Stimulated activated memory B cell treated with anti-CD40 and anti-IgM and Interleukin-4, amounts not matched to agents 10 μg/mL and 1 μg/mL and 100 μg/mL, for 72 hours (primary cell): ENCODE results near the gene CCR6.

ENCODE experiments used
- ATAC-seq: fragments of 150-1000 bp; cut with Tn5 transposase; 2 replicates; pipeline ENCODE4 v1.10.0; 2021
- H3K27ac Mint-ChIP-seq: one replicate; pipeline ENCODE4 v1.8.0; 2022; ENCODE audit warnings: mild to moderate bottlenecking, mixed read lengths
- H3K27me3 Mint-ChIP-seq: one replicate; pipeline ENCODE4 v1.8.0; 2022; ENCODE audit warnings: mixed read lengths
- H3K36me3 Mint-ChIP-seq: one replicate; pipeline ENCODE4 v1.8.0; 2022; ENCODE audit warnings: mixed read lengths
- H3K4me1 Mint-ChIP-seq: one replicate; pipeline ENCODE4 v1.8.0; 2022; ENCODE audit warnings: mixed read lengths
- H3K4me3 Mint-ChIP-seq: one replicate; pipeline ENCODE4 v1.8.0; 2022; ENCODE audit warnings: mild to moderate bottlenecking, moderate library complexity, mixed read lengths
- H3K9me3 Mint-ChIP-seq: one replicate; pipeline ENCODE4 v1.8.0; 2022; ENCODE audit warnings: mixed read lengths

The CCR6 gene

GRCh38 chr6:167093922-167094432 is 28.9 kb upstream of the CCR6 start:
- peak overlapping the region; percentile 87 for H3K4me3 Mint-ChIP-seq
- H3K9me3 Mint-ChIP-seq: no peaks in the 10 kb centered on the region
- peaks cover 85% of the 10 kb centered on the region for H3K4me1 Mint-ChIP-seq
- peaks cover 7% of the 10 kb centered on the region for H3K36me3 Mint-ChIP-seq
- H3K27ac Mint-ChIP-seq: peak overlapping the region; percentile 100
- no peaks in the 10 kb centered on the region for H3K27me3 Mint-ChIP-seq
- peak; percentile 80 for ATAC-seq

- Mint-ChIP-seq H3K36me3 (peaks cover 7% of the 10 kb centered on the region), H3K27me3 (no peaks in the 10 kb centered on the region), H3K4me1 (peaks cover 85% of the 10 kb centered on the region), H3K27ac (peak overlapping the region; percentile 100), H3K9me3 (no peaks in the 10 kb centered on the region), H3K4me3 (peak overlapping the region; percentile 87)
- peak; percentile 63 for ATAC-seq
Measured at GRCh38 chr6:167094436-167094819, 28.5 kb upstream of the CCR6 start.

- peaks cover 85% of the 10 kb centered on the region for H3K4me1 Mint-ChIP-seq
- peak; percentile 84 for ATAC-seq
- H3K36me3 Mint-ChIP-seq: peaks cover 7% of the 10 kb centered on the region
- H3K27ac Mint-ChIP-seq: peak overlapping the region; percentile 100
- no peaks in the 10 kb centered on the region for H3K9me3 Mint-ChIP-seq
- no peaks in the 10 kb centered on the region for H3K27me3 Mint-ChIP-seq
- H3K4me3 Mint-ChIP-seq: peak overlapping the region; percentile 87
Measured at GRCh38 chr6:167094820-167095637, 27.9 kb upstream of the CCR6 start.

GRCh38 chr6:167095888-167096287 is 27.0 kb upstream of the CCR6 start:
- H3K27ac Mint-ChIP-seq: peak overlapping the region; percentile 100
- H3K36me3 Mint-ChIP-seq: peaks cover 7% of the 10 kb centered on the region
- H3K4me1 Mint-ChIP-seq: peaks cover 85% of the 10 kb centered on the region
- H3K9me3 Mint-ChIP-seq: no peaks in the 10 kb centered on the region
- ATAC-seq: no peak
- H3K27me3 Mint-ChIP-seq: no peaks in the 10 kb centered on the region
- H3K4me3 Mint-ChIP-seq: no peak overlapping the region

- Mint-ChIP-seq H3K36me3 (peaks cover 7% of the 10 kb centered on the region), H3K9me3 (no peaks in the 10 kb centered on the region), H3K27ac (no peak overlapping the region), H3K4me3 (no peak overlapping the region), H3K4me1 (peaks cover 76% of the 10 kb centered on the region), H3K27me3 (no peaks in the 10 kb centered on the region)
- ATAC-seq: no peak
Measured at GRCh38 chr6:167096991-167097390, 25.9 kb upstream of the CCR6 start.

GRCh38 chr6:167097770-167098169 is 25.1 kb upstream of the CCR6 start:
- H3K36me3 Mint-ChIP-seq: peaks cover 7% of the 10 kb centered on the region
- H3K27me3 Mint-ChIP-seq: no peaks in the 10 kb centered on the region
- peaks cover 76% of the 10 kb centered on the region for H3K4me1 Mint-ChIP-seq
- no peak overlapping the region for H3K4me3 Mint-ChIP-seq
- ATAC-seq: no peak
- peak overlapping the region; percentile 81 for H3K27ac Mint-ChIP-seq
- H3K9me3 Mint-ChIP-seq: no peaks in the 10 kb centered on the region

GRCh38 chr6:167098825-167099225 is 24.1 kb upstream of the CCR6 start:
- peak; percentile 19 for ATAC-seq
- Mint-ChIP-seq H3K4me1 (peaks cover 76% of the 10 kb centered on the region), H3K36me3 (peaks cover 1% of the 10 kb centered on the region), H3K4me3 (peak overlapping the region; percentile 1), H3K27ac (peak overlapping the region; percentile 81), H3K27me3 (no peaks in the 10 kb centered on the region), H3K9me3 (no peaks in the 10 kb centered on the region)

- Mint-ChIP-seq H3K27ac (peak overlapping the region; percentile 81), H3K36me3 (no peaks in the 10 kb centered on the region), H3K27me3 (no peaks in the 10 kb centered on the region), H3K4me3 (no peak overlapping the region), H3K9me3 (no peaks in the 10 kb centered on the region), H3K4me1 (peaks cover 76% of the 10 kb centered on the region)
- ATAC-seq: no peak
Measured at GRCh38 chr6:167099707-167100106, 23.2 kb upstream of the CCR6 start.

GRCh38 chr6:167100241-167100674 is 22.6 kb upstream of the CCR6 start:
- no peaks in the 10 kb centered on the region for H3K36me3 Mint-ChIP-seq
- peak overlapping the region; percentile 81 for H3K27ac Mint-ChIP-seq
- no peak for ATAC-seq
- no peaks in the 10 kb centered on the region for H3K9me3 Mint-ChIP-seq
- H3K4me3 Mint-ChIP-seq: no peak overlapping the region
- H3K4me1 Mint-ChIP-seq: peaks cover 76% of the 10 kb centered on the region
- no peaks in the 10 kb centered on the region for H3K27me3 Mint-ChIP-seq

GRCh38 chr6:167102318-167102717 is 20.6 kb upstream of the CCR6 start:
- Mint-ChIP-seq H3K27ac (peak overlapping the region; percentile 81), H3K4me1 (peaks cover 72% of the 10 kb centered on the region), H3K27me3 (no peaks in the 10 kb centered on the region), H3K9me3 (no peaks in the 10 kb centered on the region), H3K36me3 (no peaks in the 10 kb centered on the region), H3K4me3 (no peak overlapping the region)
- no peak for ATAC-seq

GRCh38 chr6:167103041-167103891 is 19.6 kb upstream of the CCR6 start:
- Mint-ChIP-seq H3K27me3 (no peaks in the 10 kb centered on the region), H3K9me3 (no peaks in the 10 kb centered on the region), H3K4me1 (peaks cover 71% of the 10 kb centered on the region), H3K27ac (peak overlapping the region; percentile 81), H3K4me3 (peak overlapping the region; percentile 15), H3K36me3 (no peaks in the 10 kb centered on the region)
- peak; percentile 94 for ATAC-seq

- H3K4me3 Mint-ChIP-seq: no peak overlapping the region
- no peaks in the 10 kb centered on the region for H3K9me3 Mint-ChIP-seq
- no peak for ATAC-seq
- H3K27ac Mint-ChIP-seq: no peak overlapping the region
- no peaks in the 10 kb centered on the region for H3K27me3 Mint-ChIP-seq
- no peaks in the 10 kb centered on the region for H3K36me3 Mint-ChIP-seq
- peaks cover 67% of the 10 kb centered on the region for H3K4me1 Mint-ChIP-seq
Measured at GRCh38 chr6:167104388-167104787, 18.5 kb upstream of the CCR6 start.

- no peaks in the 10 kb centered on the region for H3K36me3 Mint-ChIP-seq
- no peaks in the 10 kb centered on the region for H3K9me3 Mint-ChIP-seq
- no peak overlapping the region for H3K4me3 Mint-ChIP-seq
- peak overlapping the region; percentile 24 for H3K27ac Mint-ChIP-seq
- ATAC-seq: no peak
- no peaks in the 10 kb centered on the region for H3K27me3 Mint-ChIP-seq
- H3K4me1 Mint-ChIP-seq: peaks cover 67% of the 10 kb centered on the region
Measured at GRCh38 chr6:167105060-167105459, 17.8 kb upstream of the CCR6 start.

GRCh38 chr6:167106406-167106805 is 16.5 kb upstream of the CCR6 start:
- Mint-ChIP-seq H3K27ac (no peak overlapping the region), H3K36me3 (no peaks in the 10 kb centered on the region), H3K4me1 (peaks cover 69% of the 10 kb centered on the region), H3K27me3 (no peaks in the 10 kb centered on the region), H3K9me3 (no peaks in the 10 kb centered on the region), H3K4me3 (no peak overlapping the region)
- ATAC-seq: no peak

- Mint-ChIP-seq H3K27me3 (no peaks in the 10 kb centered on the region), H3K27ac (peak overlapping the region; percentile 61), H3K36me3 (no peaks in the 10 kb centered on the region), H3K4me3 (no peak overlapping the region), H3K9me3 (no peaks in the 10 kb centered on the region), H3K4me1 (peaks cover 74% of the 10 kb centered on the region)
- ATAC-seq: no peak
Measured at GRCh38 chr6:167107787-167108186, 15.1 kb upstream of the CCR6 start.
